SU-DHL-6 (cell line): ENCODE results near the gene MPPE1.
"Not testable (repeated sequence)": the region's sequence is repeated elsewhere in the genome, so short reads cannot be mapped to it uniquely, and the experiment has no call there.

Experiments used
- H2AFZ ChIP-seq: fragments of 200-600 bp; sonication (generic); 2 replicates; pipeline ENCODE4 v1.6.1; 2014; ENCODE audit warnings: low read depth, mild to moderate bottlenecking, moderate library complexity, mixed read lengths, antibody characterized with exemption, low read length; ENCODE audit not compliant: severe bottlenecking
- H3F3A ChIP-seq: fragments of 200-600 bp; shearing (Covaris generic); 2 replicates; pipeline ENCODE4 v1.6.0; 2016; ENCODE audit warnings: antibody characterized with exemption, mild to moderate bottlenecking; ENCODE audit not compliant: insufficient read depth
- H3K27ac ChIP-seq: fragments of 200-600 bp; sonication (generic); 2 replicates; pipeline ENCODE4 v1.5.1; 2016; ENCODE audit warnings: low read depth, mild to moderate bottlenecking, low read length, moderate library complexity, mixed read lengths
- H3K27me3 ChIP-seq: fragments of 200-600 bp; sonication (generic), shearing (Covaris generic); 2 replicates; pipeline ENCODE4 v1.6.0; 2014; ENCODE audit warnings: mild to moderate bottlenecking, low read length
- H3K36me3 ChIP-seq: fragments of 200-600 bp; sonication (generic); 2 replicates; pipeline ENCODE4 v1.6.1; 2014; ENCODE audit warnings: mild to moderate bottlenecking, low read length, mixed read lengths
- H3K4me2 ChIP-seq: fragments of 300-600, 200-600 bp; shearing (Covaris generic), sonication (generic); 2 replicates; pipeline ENCODE4 v1.6.0; 2014; ENCODE audit warnings: low read length, low read depth, mild to moderate bottlenecking; ENCODE audit not compliant: poor library complexity, severe bottlenecking
- H3K4me3 ChIP-seq: fragments of 200-600 bp; sonication (generic); 2 replicates; pipeline ENCODE4 v1.5.1; 2014; ENCODE audit warnings: antibody characterized with exemption, low read length, mild to moderate bottlenecking, mixed read lengths; ENCODE audit not compliant: insufficient read depth, poor library complexity, severe bottlenecking
- H3K79me2 ChIP-seq: fragments of 200-600 bp; sonication (generic); 2 replicates; pipeline ENCODE4 v1.6.1; 2014; ENCODE audit warnings: mild to moderate bottlenecking, low read length, moderate library complexity; ENCODE audit not compliant: insufficient read depth
- H3K9ac ChIP-seq: fragments of 200-600 bp; sonication (generic); 2 replicates; pipeline ENCODE4 v1.7.0; 2014; ENCODE audit warnings: mild to moderate bottlenecking, low read length
- H3K9me2 ChIP-seq: fragments of 200-600 bp; sonication (generic); replicated peaks from 2 replicates; pipeline ENCODE4 v1.6.1; 2014; ENCODE audit warnings: low read length; ENCODE audit not compliant: insufficient read depth
- H3K9me3 ChIP-seq: fragments of 200-600 bp; sonication (generic); 2 replicates; pipeline ENCODE4 v1.6.1; 2014; ENCODE audit warnings: low read length, mixed read lengths; ENCODE audit not compliant: insufficient read depth
- H4K20me1 ChIP-seq: fragments of 200-600 bp; sonication (generic); 2 replicates; pipeline ENCODE4 v1.6.1; 2014; ENCODE audit warnings: low read depth, mild to moderate bottlenecking, antibody characterized with exemption, low read length, moderate library complexity, mixed read lengths
- EZH2phosphoT487 ChIP-seq: fragments of 200-600 bp; sonication (generic), shearing (Covaris generic); conservative IDR thresholded peaks from 2 replicates; pipeline ENCODE4 v1.6.1; 2018; ENCODE audit warnings: mild to moderate bottlenecking, antibody characterized with exemption, low read length, moderate library complexity, mixed read lengths
- TF ChIP-seq, protein P1 (sequence below): fragments of 200-600 bp; sonication (generic); IDR thresholded peaks from one replicate; pipeline ENCODE4 v1.5.1; 2017; ENCODE audit warnings: antibody characterized with exemption, mild to moderate bottlenecking, low read length, moderate library complexity; ENCODE audit not compliant: insufficient read depth, poor library complexity, severe bottlenecking

The MPPE1 gene

DNA sequence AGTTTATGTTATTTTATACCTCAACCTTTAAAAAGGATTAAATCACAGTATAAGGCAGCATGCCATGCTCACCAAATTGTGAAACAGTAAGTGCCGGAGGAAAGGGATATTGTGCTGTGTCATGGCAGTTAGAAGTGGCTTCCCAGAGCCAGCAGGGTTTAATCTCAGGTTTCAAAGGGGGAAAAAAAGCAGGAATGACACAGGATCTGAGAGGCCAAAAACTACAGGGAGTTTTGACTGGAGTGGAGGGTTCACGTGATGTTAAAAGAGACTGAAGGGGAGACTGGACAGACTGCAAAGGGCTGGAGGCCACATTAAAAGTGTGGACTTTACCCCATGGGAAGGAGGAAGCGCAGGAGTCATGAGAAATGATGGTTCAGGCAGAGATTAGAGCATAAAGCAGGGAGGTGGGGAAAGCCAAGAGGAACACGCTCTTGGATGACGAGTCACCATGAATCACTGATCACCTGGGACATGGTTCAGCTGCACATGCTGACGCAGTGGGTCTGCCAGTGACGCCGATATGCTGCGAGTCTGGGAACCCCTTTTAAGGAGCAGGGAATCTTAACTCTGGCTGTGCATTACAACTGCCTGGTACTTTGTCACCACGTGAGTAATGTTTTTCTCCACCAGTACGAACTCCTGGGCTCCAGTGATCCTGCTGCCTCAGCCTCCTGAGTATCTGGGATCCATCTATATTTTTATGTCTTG, 50.8 kb downstream of the MPPE1 start:
- no peaks in the 10 kb centered on the region for H3K9me2 ChIP-seq
- H3K9me3 ChIP-seq: no peaks in the 10 kb centered on the region
- H3K4me2 ChIP-seq: no peak overlapping the region
- no peaks in the 10 kb centered on the region for H3F3A ChIP-seq
- H3K4me3 ChIP-seq: no peak overlapping the region
- H3K27me3 ChIP-seq: no peaks in the 10 kb centered on the region
- TF ChIP-seq EZH2phosphoT487: no peak
- TF ChIP-seq, protein P1, sequence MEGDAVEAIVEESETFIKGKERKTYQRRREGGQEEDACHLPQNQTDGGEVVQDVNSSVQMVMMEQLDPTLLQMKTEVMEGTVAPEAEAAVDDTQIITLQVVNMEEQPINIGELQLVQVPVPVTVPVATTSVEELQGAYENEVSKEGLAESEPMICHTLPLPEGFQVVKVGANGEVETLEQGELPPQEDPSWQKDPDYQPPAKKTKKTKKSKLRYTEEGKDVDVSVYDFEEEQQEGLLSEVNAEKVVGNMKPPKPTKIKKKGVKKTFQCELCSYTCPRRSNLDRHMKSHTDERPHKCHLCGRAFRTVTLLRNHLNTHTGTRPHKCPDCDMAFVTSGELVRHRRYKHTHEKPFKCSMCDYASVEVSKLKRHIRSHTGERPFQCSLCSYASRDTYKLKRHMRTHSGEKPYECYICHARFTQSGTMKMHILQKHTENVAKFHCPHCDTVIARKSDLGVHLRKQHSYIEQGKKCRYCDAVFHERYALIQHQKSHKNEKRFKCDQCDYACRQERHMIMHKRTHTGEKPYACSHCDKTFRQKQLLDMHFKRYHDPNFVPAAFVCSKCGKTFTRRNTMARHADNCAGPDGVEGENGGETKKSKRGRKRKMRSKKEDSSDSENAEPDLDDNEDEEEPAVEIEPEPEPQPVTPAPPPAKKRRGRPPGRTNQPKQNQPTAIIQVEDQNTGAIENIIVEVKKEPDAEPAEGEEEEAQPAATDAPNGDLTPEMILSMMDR: no peak
- H3K9ac ChIP-seq: no peak overlapping the region
- no peak overlapping the region for H3K27ac ChIP-seq
- H3K36me3 ChIP-seq: no peaks in the 10 kb centered on the region
- H4K20me1 ChIP-seq: no peaks in the 10 kb centered on the region
- no peak overlapping the region for H2AFZ ChIP-seq
- peaks cover 12% of the 10 kb centered on the region for H3K79me2 ChIP-seq

- H3K4me3 ChIP-seq, H3K36me3 ChIP-seq, H3K27me3 ChIP-seq, H3K27ac ChIP-seq, H4K20me1 ChIP-seq, H3K4me2 ChIP-seq, H3K9me2 ChIP-seq, H3K9me3 ChIP-seq, H2AFZ ChIP-seq, H3F3A ChIP-seq, H3K9ac ChIP-seq: not testable (repeated sequence)
- H3K79me2 ChIP-seq: peaks cover 23% of the 10 kb centered on the region
Observed at GRCh38 chr18:11854554-11854953, 53.6 kb downstream of the MPPE1 start.

GRCh38 chr18:11851806-11852337, 56.2 kb downstream of the MPPE1 start:
- Histone ChIP-seq H3K4me2 (peak overlapping the region; percentile 97), H2AFZ (peak overlapping the region; percentile 83), H3K36me3 (no peaks in the 10 kb centered on the region), H3K27me3 (no peaks in the 10 kb centered on the region), H4K20me1 (no peaks in the 10 kb centered on the region), H3F3A (no peaks in the 10 kb centered on the region), H3K9me2 (no peaks in the 10 kb centered on the region), H3K79me2 (peaks cover 23% of the 10 kb centered on the region), H3K4me3 (peak overlapping the region; percentile 98), H3K9ac (peak overlapping the region; percentile 82), H3K9me3 (no peaks in the 10 kb centered on the region), H3K27ac (no peak overlapping the region)
- TF ChIP-seq, protein P1: no peak
- no peak for TF ChIP-seq EZH2phosphoT487

DNA sequence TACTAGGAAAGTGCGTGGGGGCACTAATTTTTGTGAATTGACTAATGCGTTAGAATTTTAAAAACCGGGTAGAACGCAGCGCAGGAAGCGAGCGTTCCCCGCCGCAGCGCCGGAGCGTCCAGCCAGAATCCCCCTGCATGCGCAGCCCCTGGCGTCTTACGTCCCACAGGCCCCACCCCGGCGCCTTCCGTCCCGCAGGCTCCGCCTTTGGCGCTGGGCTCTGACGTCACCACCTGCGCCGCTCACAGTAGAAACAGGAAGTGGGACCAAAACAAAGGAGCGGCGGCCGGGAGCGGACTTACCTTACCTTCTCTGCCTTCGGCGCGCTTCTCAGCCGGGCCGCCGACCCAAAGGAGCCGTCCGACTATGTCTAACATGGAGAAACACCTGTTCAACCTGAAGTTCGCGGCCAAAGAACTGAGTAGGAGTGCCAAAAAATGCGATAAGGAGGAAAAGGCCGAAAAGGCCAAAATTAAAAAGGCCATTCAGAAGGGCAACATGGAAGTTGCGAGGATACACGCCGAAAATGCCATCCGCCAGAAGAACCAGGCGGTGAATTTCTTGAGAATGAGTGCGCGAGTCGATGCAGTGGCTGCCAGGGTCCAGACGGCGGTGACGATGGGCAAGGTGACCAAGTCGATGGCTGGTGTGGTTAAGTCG, 56.8 kb downstream of the MPPE1 start, which contains the start of gene CHMP1B:
CHMP1B (plus strand) TSS at position 268 of the 660 bp plus-strand sequence; CDS start at position 367, 99 bp downstream.
- peaks cover 23% of the 10 kb centered on the region for H3K79me2 ChIP-seq
- H3K4me3 ChIP-seq: peak within 1 kb of the TSS; percentile 98
- no peaks in the 10 kb centered on the region for H3K36me3 ChIP-seq
- H3K9me2 ChIP-seq: no peaks in the 10 kb centered on the region
- no peaks in the 10 kb centered on the region for H3F3A ChIP-seq
- H3K27me3 ChIP-seq: no peaks in the 10 kb centered on the region
- no peaks in the 10 kb centered on the region for H4K20me1 ChIP-seq
- H2AFZ ChIP-seq: peak within 1 kb of the TSS; percentile 97
- H3K27ac ChIP-seq: peak within 1 kb of the TSS; percentile 32; the same call in 1 of the 2 replicates
- no peaks in the 10 kb centered on the region for H3K9me3 ChIP-seq
- TF ChIP-seq, protein P1: no peak
- TF ChIP-seq EZH2phosphoT487: no peak
- peak within 1 kb of the TSS; percentile 97 for H3K4me2 ChIP-seq
- H3K9ac ChIP-seq: peak within 1 kb of the TSS; percentile 82
